Measurements from ENCODE around the gene NPNT. TPM values are rescaled to one million over a fixed set of nuclear protein-coding genes. Genes with fewer than 3 reads are reported as not detected.

NPNT gene
- total RNA-seq, 1 donor from 2014 or later = 263 TPM

GRCh38 chr4:105970371-105970770 lies 75.1 kb downstream of the NPNT start:
- Histone ChIP-seq H3K4me1 (peaks cover 8% of the 10 kb centered on the region), H3K9me3 (no peaks in the 10 kb centered on the region), H3K27me3 (no peaks in the 10 kb centered on the region), H3K4me3 (no peak overlapping the region), H3K27ac (no peak overlapping the region), H3K36me3 (peaks cover 19% of the 10 kb centered on the region)
- intact Hi-C loops (cut with DNase I) = no loop called here
- no peak for TF ChIP-seq CTCF (IDR thresholded peaks at IDR 0.05)
- DNase-seq = no peak
- ATAC-seq = no peak

GRCh38 chr4:105971036-105971435 lies 75.8 kb downstream of the NPNT start:
- no peak for TF ChIP-seq CTCF (IDR thresholded peaks at IDR 0.05)
- H3K27ac ChIP-seq = no peak overlapping the region
- H3K36me3 ChIP-seq = peaks cover 19% of the 10 kb centered on the region
- no peak for DNase-seq
- H3K4me1 ChIP-seq = peaks cover 2% of the 10 kb centered on the region
- no peak overlapping the region for H3K4me3 ChIP-seq
- intact Hi-C loops (cut with DNase I) = no loop called here
- H3K27me3 ChIP-seq = no peaks in the 10 kb centered on the region
- no peaks in the 10 kb centered on the region for H3K9me3 ChIP-seq
- no peak for ATAC-seq

GRCh38 chr4:105972946-105973621 lies 77.8 kb downstream of the NPNT start:
- DNase-seq (no peak), ATAC-seq (no peak)
- Histone ChIP-seq H3K27ac (no peak overlapping the region), H3K4me3 (no peak overlapping the region), H3K9me3 (no peaks in the 10 kb centered on the region), H3K27me3 (no peaks in the 10 kb centered on the region), H3K4me1 (no peaks in the 10 kb centered on the region), H3K36me3 (peaks cover 10% of the 10 kb centered on the region)
- intact Hi-C loops (cut with DNase I) = no loop called here
- TF ChIP-seq CTCF (IDR thresholded peaks at IDR 0.05) = no peak

GRCh38 chr4:105976915-105977314 lies 81.6 kb downstream of the NPNT start:
- Histone ChIP-seq H3K27ac (no peak overlapping the region), H3K9me3 (no peaks in the 10 kb centered on the region), H3K4me3 (no peak overlapping the region), H3K4me1 (no peaks in the 10 kb centered on the region), H3K27me3 (no peaks in the 10 kb centered on the region), H3K36me3 (no peaks in the 10 kb centered on the region)
- ATAC-seq = no peak
- intact Hi-C loops (cut with DNase I) = no loop called here
- no peak for DNase-seq
- TF ChIP-seq CTCF (IDR thresholded peaks at IDR 0.05) = no peak

- DNase-seq (no peak), ATAC-seq (no peak)
- no peak overlapping the region for H3K4me3 ChIP-seq
- H3K36me3 ChIP-seq = no peaks in the 10 kb centered on the region
- intact Hi-C loops (cut with DNase I) = no loop called here
- H3K9me3 ChIP-seq = no peaks in the 10 kb centered on the region
- no peaks in the 10 kb centered on the region for H3K4me1 ChIP-seq
- no peaks in the 10 kb centered on the region for H3K27me3 ChIP-seq
- no peak overlapping the region for H3K27ac ChIP-seq
- TF ChIP-seq CTCF (IDR thresholded peaks at IDR 0.05) = no peak
These were observed 83.5 kb downstream of the NPNT start for GRCh38 chr4:105978684-105979296.

Measured in upper lobe of right lung (tissue), 1 donor.